HEK293 (cell line): ENCODE results near the gene HSF5.

Experiments
- BCL11B ChIP-seq: fragments of 450-650 bp; formaldehyde crosslinking; IDR thresholded peaks from 2 replicates; pipeline ENCODE4 v1.5.1; 2016; ENCODE audit warnings: low read depth, missing biosample characterization, missing genetic modification characterization
- EGR2 ChIP-seq: fragments of 450-650 bp; formaldehyde crosslinking; IDR thresholded peaks from 2 replicates; pipeline ENCODE4 v1.5.1; 2016; ENCODE audit warnings: low read depth, missing biosample characterization, missing genetic modification characterization
- KLF8 ChIP-seq: fragments of 450-650 bp; formaldehyde crosslinking; IDR thresholded peaks from 2 replicates; pipeline ENCODE4 v1.5.1; 2016; ENCODE audit warnings: missing biosample characterization, missing genetic modification characterization
- MZF1 ChIP-seq: fragments of 450-650 bp; formaldehyde crosslinking; IDR thresholded peaks from 2 replicates; pipeline ENCODE4 v1.5.1; 2017; ENCODE audit warnings: missing biosample characterization, missing genetic modification characterization, borderline replicate concordance
- PATZ1 ChIP-seq: fragments of 450-650 bp; formaldehyde crosslinking; IDR thresholded peaks from 2 replicates; pipeline ENCODE4 v1.5.1; 2016; ENCODE audit warnings: missing biosample characterization, missing genetic modification characterization
- WT1 ChIP-seq: fragments of 450-650 bp; formaldehyde crosslinking; IDR thresholded peaks from 2 replicates; pipeline ENCODE4 v1.5.1; 2016; ENCODE audit warnings: missing biosample characterization, missing genetic modification characterization
- ZFHX2 ChIP-seq: fragments of 450-650 bp; formaldehyde crosslinking; conservative IDR thresholded peaks from 2 replicates; pipeline ENCODE4 v1.5.1; 2016; ENCODE audit warnings: missing biosample characterization, missing genetic modification characterization
- ZNF155 ChIP-seq: fragments of 450-650 bp; formaldehyde crosslinking; IDR thresholded peaks from 2 replicates; pipeline ENCODE4 v1.5.1; 2016; ENCODE audit warnings: missing biosample characterization, missing genetic modification characterization
- ZNF335 ChIP-seq: fragments of 450-650 bp; formaldehyde crosslinking; conservative IDR thresholded peaks from 2 replicates; pipeline ENCODE4 v1.5.1; 2016; ENCODE audit warnings: missing biosample characterization, missing genetic modification characterization
- ZNF433 ChIP-seq: fragments of 450-650 bp; formaldehyde crosslinking; IDR thresholded peaks from 2 replicates; pipeline ENCODE4 v1.5.1; 2016; ENCODE audit warnings: missing biosample characterization, missing genetic modification characterization, low read depth
- ZNF518A ChIP-seq: fragments of 450-650 bp; formaldehyde crosslinking; conservative IDR thresholded peaks from 2 replicates; pipeline ENCODE4 v1.5.1; 2016; ENCODE audit warnings: low read depth, missing biosample characterization, missing genetic modification characterization
- ZNF549 ChIP-seq: fragments of 450-650 bp; IDR thresholded peaks from 2 replicates; pipeline ENCODE4 v1.5.1; 2018; ENCODE audit warnings: missing biosample characterization, missing genetic modification characterization, mild to moderate bottlenecking, inconsistent platforms, moderate library complexity
- ZNF555 ChIP-seq: fragments of 450-650 bp; formaldehyde crosslinking; conservative IDR thresholded peaks from 2 replicates; pipeline ENCODE4 v1.5.1; 2017; ENCODE audit warnings: missing biosample characterization, mild to moderate bottlenecking, missing genetic modification characterization, inconsistent platforms
- ZNF623 ChIP-seq: fragments of 450-650 bp; formaldehyde crosslinking; IDR thresholded peaks from 2 replicates; pipeline ENCODE4 v1.5.1; 2016; ENCODE audit warnings: missing biosample characterization, missing genetic modification characterization
- ZNF645 ChIP-seq: fragments of 450-650 bp; formaldehyde crosslinking; IDR thresholded peaks from 2 replicates; pipeline ENCODE4; 2016; ENCODE audit warnings: missing biosample characterization, missing genetic modification characterization
- ZNF660 ChIP-seq: fragments of 450-650 bp; IDR thresholded peaks from 2 replicates; pipeline ENCODE4 v1.5.1; 2018; ENCODE audit warnings: missing biosample characterization, mild to moderate bottlenecking, missing genetic modification characterization
- ZNF776 ChIP-seq: fragments of 450-650 bp; formaldehyde crosslinking; IDR thresholded peaks from 2 replicates; pipeline ENCODE4 v1.5.0; 2017; ENCODE audit warnings: missing biosample characterization, missing genetic modification characterization, borderline replicate concordance
- ZSCAN18 ChIP-seq: fragments of 450-650 bp; formaldehyde crosslinking; IDR thresholded peaks from 2 replicates; pipeline ENCODE4 v1.5.1; 2016; ENCODE audit warnings: missing biosample characterization, missing genetic modification characterization
- TF ChIP-seq, protein P1 (sequence below): fragments of 450-650 bp; formaldehyde crosslinking; IDR thresholded peaks from 2 replicates; pipeline ENCODE4 v1.5.1; 2016; ENCODE audit warnings: missing biosample characterization, missing genetic modification characterization, low read depth
- TF ChIP-seq, protein P2 (sequence below): fragments of 450-650 bp; formaldehyde crosslinking; IDR thresholded peaks from 2 replicates; pipeline ENCODE4 v1.5.1; 2016; ENCODE audit warnings: missing biosample characterization, missing genetic modification characterization
- TF ChIP-seq, protein P3 (sequence below): fragments of 450-650 bp; formaldehyde crosslinking; IDR thresholded peaks from 2 replicates; pipeline ENCODE4 v1.5.1; 2016; ENCODE audit warnings: missing biosample characterization, missing genetic modification characterization, borderline replicate concordance

Gene HSF5

DNA sequence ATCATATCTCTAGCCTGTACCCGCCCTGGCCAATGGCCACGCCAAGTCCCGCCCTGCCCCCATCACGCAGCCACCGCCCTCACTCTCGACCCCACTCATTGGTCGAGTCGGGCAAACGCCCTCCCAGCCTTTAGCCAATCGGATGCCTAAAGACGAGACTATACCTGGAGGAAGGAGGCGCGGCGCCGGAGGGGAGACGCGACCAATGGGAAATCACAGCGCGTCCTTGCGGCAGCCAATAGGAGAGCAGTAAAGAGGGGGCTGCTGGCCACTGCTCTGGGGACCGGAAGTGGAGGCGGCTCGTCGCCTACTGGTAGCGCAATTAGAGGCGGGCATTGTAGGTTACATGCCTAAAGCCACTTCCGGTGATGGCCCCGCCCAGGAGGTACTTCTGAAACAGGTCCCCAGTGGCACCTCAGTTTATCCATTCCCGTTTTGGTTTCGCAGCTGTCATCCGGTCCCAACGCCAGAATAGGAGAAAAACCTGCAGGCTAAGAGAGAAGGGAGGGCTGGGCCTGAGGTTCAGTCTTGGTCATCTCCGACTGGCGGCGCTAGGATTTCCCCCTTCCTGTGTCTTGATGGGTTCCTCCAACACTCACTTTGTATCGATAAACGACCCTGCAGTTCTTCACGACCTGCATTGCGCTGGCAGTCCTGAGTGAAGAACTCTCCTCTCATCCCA is 29.9 kb upstream of the HSF5 start (continued):
- TF ChIP-seq PATZ1 = peak; percentile 46; the same call in 1 of the 2 replicates
- TF ChIP-seq BCL11B (tag by site-specific recombination) = no peak
- TF ChIP-seq MZF1 (tag by site-specific recombination) = no peak
- TF ChIP-seq, protein P1, sequence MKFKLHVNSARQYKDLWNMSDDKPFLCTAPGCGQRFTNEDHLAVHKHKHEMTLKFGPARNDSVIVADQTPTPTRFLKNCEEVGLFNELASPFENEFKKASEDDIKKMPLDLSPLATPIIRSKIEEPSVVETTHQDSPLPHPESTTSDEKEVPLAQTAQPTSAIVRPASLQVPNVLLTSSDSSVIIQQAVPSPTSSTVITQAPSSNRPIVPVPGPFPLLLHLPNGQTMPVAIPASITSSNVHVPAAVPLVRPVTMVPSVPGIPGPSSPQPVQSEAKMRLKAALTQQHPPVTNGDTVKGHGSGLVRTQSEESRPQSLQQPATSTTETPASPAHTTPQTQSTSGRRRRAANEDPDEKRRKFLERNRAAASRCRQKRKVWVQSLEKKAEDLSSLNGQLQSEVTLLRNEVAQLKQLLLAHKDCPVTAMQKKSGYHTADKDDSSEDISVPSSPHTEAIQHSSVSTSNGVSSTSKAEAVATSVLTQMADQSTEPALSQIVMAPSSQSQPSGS = no peak
- no peak for TF ChIP-seq ZNF549
- no peak for TF ChIP-seq ZNF645 (tag by site-specific recombination)
- no peak for TF ChIP-seq ZSCAN18 (tag by site-specific recombination)
- TF ChIP-seq WT1 (tag by site-specific recombination) = 0 out of 2 replicates have a peak, but pooled peaks have one; percentile 36
- TF ChIP-seq ZNF155 (tag by site-specific recombination) = no peak
- TF ChIP-seq, protein P2, sequence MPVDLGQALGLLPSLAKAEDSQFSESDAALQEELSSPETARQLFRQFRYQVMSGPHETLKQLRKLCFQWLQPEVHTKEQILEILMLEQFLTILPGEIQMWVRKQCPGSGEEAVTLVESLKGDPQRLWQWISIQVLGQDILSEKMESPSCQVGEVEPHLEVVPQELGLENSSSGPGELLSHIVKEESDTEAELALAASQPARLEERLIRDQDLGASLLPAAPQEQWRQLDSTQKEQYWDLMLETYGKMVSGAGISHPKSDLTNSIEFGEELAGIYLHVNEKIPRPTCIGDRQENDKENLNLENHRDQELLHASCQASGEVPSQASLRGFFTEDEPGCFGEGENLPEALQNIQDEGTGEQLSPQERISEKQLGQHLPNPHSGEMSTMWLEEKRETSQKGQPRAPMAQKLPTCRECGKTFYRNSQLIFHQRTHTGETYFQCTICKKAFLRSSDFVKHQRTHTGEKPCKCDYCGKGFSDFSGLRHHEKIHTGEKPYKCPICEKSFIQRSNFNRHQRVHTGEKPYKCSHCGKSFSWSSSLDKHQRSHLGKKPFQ (tag by site-specific recombination) = no peak
- no peak for TF ChIP-seq ZNF776 (tag by site-specific recombination)
- no peak for TF ChIP-seq ZNF555
- TF ChIP-seq ZNF660 (tag by site-specific recombination) = peak; percentile 34; the same call in 1 of the 2 replicates
- TF ChIP-seq, protein P3, sequence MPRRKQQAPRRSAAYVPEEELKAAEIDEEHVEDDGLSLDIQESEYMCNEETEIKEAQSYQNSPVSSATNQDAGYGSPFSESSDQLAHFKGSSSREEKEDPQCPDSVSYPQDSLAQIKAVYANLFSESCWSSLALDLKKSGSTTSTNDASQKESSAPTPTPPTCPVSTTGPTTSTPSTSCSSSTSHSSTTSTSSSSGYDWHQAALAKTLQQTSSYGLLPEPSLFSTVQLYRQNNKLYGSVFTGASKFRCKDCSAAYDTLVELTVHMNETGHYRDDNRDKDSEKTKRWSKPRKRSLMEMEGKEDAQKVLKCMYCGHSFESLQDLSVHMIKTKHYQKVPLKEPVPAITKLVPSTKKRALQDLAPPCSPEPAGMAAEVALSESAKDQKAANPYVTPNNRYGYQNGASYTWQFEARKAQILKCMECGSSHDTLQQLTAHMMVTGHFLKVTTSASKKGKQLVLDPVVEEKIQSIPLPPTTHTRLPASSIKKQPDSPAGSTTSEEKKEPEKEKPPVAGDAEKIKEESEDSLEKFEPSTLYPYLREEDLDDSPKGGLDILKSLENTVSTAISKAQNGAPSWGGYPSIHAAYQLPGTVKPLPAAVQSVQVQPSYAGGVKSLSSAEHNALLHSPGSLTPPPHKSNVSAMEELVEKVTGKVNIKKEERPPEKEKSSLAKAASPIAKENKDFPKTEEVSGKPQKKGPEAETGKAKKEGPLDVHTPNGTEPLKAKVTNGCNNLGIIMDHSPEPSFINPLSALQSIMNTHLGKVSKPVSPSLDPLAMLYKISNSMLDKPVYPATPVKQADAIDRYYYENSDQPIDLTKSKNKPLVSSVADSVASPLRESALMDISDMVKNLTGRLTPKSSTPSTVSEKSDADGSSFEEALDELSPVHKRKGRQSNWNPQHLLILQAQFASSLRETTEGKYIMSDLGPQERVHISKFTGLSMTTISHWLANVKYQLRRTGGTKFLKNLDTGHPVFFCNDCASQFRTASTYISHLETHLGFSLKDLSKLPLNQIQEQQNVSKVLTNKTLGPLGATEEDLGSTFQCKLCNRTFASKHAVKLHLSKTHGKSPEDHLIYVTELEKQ (tag by site-specific recombination) = no peak; the same call in 1 of the 2 replicates
- peak; percentile 67 for TF ChIP-seq ZNF518A (tag by site-specific recombination)
- peak; percentile 95 for TF ChIP-seq ZNF335
- TF ChIP-seq ZFHX2 = peak; percentile 86
- no peak; the same call in 1 of the 2 replicates for TF ChIP-seq KLF8 (tag by site-specific recombination)
- TF ChIP-seq EGR2 (tag by site-specific recombination) = peak; percentile 83
- TF ChIP-seq ZNF433 = no peak
- no peak for TF ChIP-seq ZNF623 (tag by site-specific recombination)
